K562 (cell line): Measurements from ENCODE around the gene LRRC61. TPM values are rescaled to one million over a fixed set of nuclear protein-coding genes. Genes with fewer than 3 reads are reported as not detected.

Experiments
- E2F3 ChIP-seq: fragments of 250-450 bp; sonication (Bioruptor Pico); IDR thresholded peaks from 2 replicates; pipeline ENCODE4 v1.4.0; 2020; ENCODE audit warnings: mild to moderate bottlenecking
- ESRRA ChIP-seq: fragments of 450-650 bp; IDR thresholded peaks from 2 replicates; pipeline ENCODE4 v1.6.1; 2014; ENCODE audit warnings: low read depth, mild to moderate bottlenecking, moderate library complexity, borderline replicate concordance
- FOS ChIP-seq: IDR thresholded peaks from 3 replicates; pipeline ENCODE4 v1.6.1; 2011; ENCODE audit not compliant: insufficient read length; ENCODE audit errors: extremely low read depth
- HSF4 ChIP-seq: fragments of 250-450 bp; sonication (Bioruptor Pico); IDR thresholded peaks from 2 replicates; pipeline ENCODE4 v2.1.2; 2022; ENCODE audit warnings: mild to moderate bottlenecking, moderate library complexity, borderline replicate concordance
- NCOA4 ChIP-seq: fragments of 450-650 bp; IDR thresholded peaks from 2 replicates; pipeline ENCODE4 v1.6.1; 2018; ENCODE audit warnings: mild to moderate bottlenecking; ENCODE audit not compliant: partially characterized antibody
- NR2C1 ChIP-seq, 2 experiments: fragments of 450-650 bp; IDR thresholded peaks; 2 replicates each; pipeline ENCODE4 v1.6.1; 2017; ENCODE audit warnings: mild to moderate bottlenecking in 2 of 2, antibody characterized with exemption in 1 of 2, inconsistent platforms in 1 of 2, missing compliant biosample characterization in 1 of 2, missing genetic modification characterization in 1 of 2
- OTX1 ChIP-seq: fragments of 450-650 bp; formaldehyde crosslinking; IDR thresholded peaks from 2 replicates; pipeline ENCODE4 v1.4.0; 2022; ENCODE audit warnings: mild to moderate bottlenecking
- RBM34 ChIP-seq: fragments of 200-400 bp; formaldehyde crosslinking; IDR thresholded peaks from 2 replicates; pipeline ENCODE4 v1.6.1; 2018; ENCODE audit warnings: low read length, borderline replicate concordance; ENCODE audit not compliant: insufficient read depth
- SMARCB1 ChIP-seq: IDR thresholded peaks from 2 replicates; pipeline ENCODE4 v1.6.1; 2011; ENCODE audit warnings: improper control_type of control experiment, low read depth; ENCODE audit not compliant: insufficient read length
- SREBF2 ChIP-seq: sonication (generic); formaldehyde crosslinking; IDR thresholded peaks from 2 replicates; pipeline ENCODE4 v1.4.0; 2020; ENCODE audit warnings: mild to moderate bottlenecking, missing genetic modification reagents
- TARDBP ChIP-seq: fragments of 450-650 bp; IDR thresholded peaks from 2 replicates; pipeline ENCODE4 v1.6.1; 2016
- TCF7 ChIP-seq: sonication (generic); IDR thresholded peaks from 2 replicates; pipeline ENCODE4 v1.6.1; 2016; ENCODE audit warnings: antibody characterized with exemption, borderline replicate concordance
- TEAD2 ChIP-seq: fragments of 450-650 bp; IDR thresholded peaks from 2 replicates; pipeline ENCODE4 v1.6.1; 2016; ENCODE audit warnings: missing genetic modification characterization, control low read depth, missing compliant biosample characterization
- ZBTB17 ChIP-seq: fragments of 450-650 bp; formaldehyde crosslinking; IDR thresholded peaks from 2 replicates; pipeline ENCODE4 v1.4.0; 2020; ENCODE audit warnings: mild to moderate bottlenecking
- ZBTB7A ChIP-seq: IDR thresholded peaks from 2 replicates; pipeline ENCODE4 v1.6.1; 2011; ENCODE audit warnings: low read depth, mild to moderate bottlenecking, low read length, moderate library complexity, borderline replicate concordance; ENCODE audit not compliant: control insufficient read depth
- ZNF212 ChIP-seq: fragments of 450-650 bp; formaldehyde crosslinking; IDR thresholded peaks from 2 replicates; pipeline ENCODE4 v1.4.0; 2020; ENCODE audit warnings: mild to moderate bottlenecking
- ZNF282 ChIP-seq: sonication (generic); formaldehyde crosslinking; IDR thresholded peaks from 2 replicates; pipeline ENCODE4 v1.8.1; 2023; ENCODE audit warnings: missing genetic modification reagents
- ZNF586 ChIP-seq: fragments of 450-650 bp; formaldehyde crosslinking; conservative IDR thresholded peaks from 2 replicates; pipeline ENCODE4 v1.4.0; 2020; ENCODE audit warnings: mild to moderate bottlenecking, moderate library complexity
- ZNF696 ChIP-seq: fragments of 250-450 bp; sonication (Bioruptor Pico); conservative IDR thresholded peaks from 2 replicates; pipeline ENCODE4 v1.4.0; 2020; ENCODE audit warnings: mild to moderate bottlenecking, moderate library complexity
- ZNF766 ChIP-seq: fragments of 200-800 bp; sonication (Bioruptor generic); conservative IDR thresholded peaks from 2 replicates; pipeline ENCODE4 v1.6.1; 2016; ENCODE audit warnings: missing genetic modification characterization, missing compliant biosample characterization
- ZSCAN29 ChIP-seq: fragments of 450-650 bp; IDR thresholded peaks from 2 replicates; pipeline ENCODE4 v1.6.1; 2017
- polyA plus RNA-seq, 8 experiments: library from polyadenylated mRNA; depleted of rRNA in 4 of 8; stranded (reverse) in 5 of 8; unstranded in 3 of 8; fragments of >200 nt; fragmentation: Nextera tagmentation in 2 of 8; fragmentation: Illumina TruSeq in 1 of 8; extraction: Ambion mirVana in 2 of 8; extraction: Trizol in 1 of 8; gene quantifications; 2 replicates each; pipeline versions ENCODE4 v1.2.1 to v1.2.3, GENCODE V29; 2011 to 2014; ENCODE audit warnings: inconsistent platforms in 1 of 8, missing spikeins in 1 of 8
- total RNA-seq, 7 experiments: library from RNA; depleted of rRNA in 6 of 7; stranded (reverse); fragments of >200 nt in 6 of 7; fragmentation: Illumina TruSeq in 2 of 7; extraction: Trizol in 2 of 7; gene quantifications; 2 replicates each; pipeline versions ENCODE4 v1.2.1 to v1.2.3, GENCODE V29; 2011 to 2021; ENCODE audit warnings: low replicate concordance in 1 of 7
- TF ChIP-seq, protein P1 (sequence below): conservative IDR thresholded peaks from 2 replicates; pipeline ENCODE4 v1.6.1; 2011; ENCODE audit warnings: low read depth, mild to moderate bottlenecking, low read length; ENCODE audit not compliant: control insufficient read depth
- TF ChIP-seq, protein P2 (sequence below): fragments of 450-650 bp; IDR thresholded peaks from 2 replicates; pipeline ENCODE4 v1.6.1; 2018; ENCODE audit not compliant: partially characterized antibody
- TF ChIP-seq, protein P3 (sequence below): fragments of 250-450 bp; sonication (Bioruptor Pico); IDR thresholded peaks from 2 replicates; pipeline ENCODE4 v1.8.0; 2021; ENCODE audit warnings: moderate library complexity, mild to moderate bottlenecking, inconsistent platforms

The LRRC61 gene
- total and polyA plus RNA-seq, 9 of the 15 experiments (the other 6 are each of a cell fraction or from before 2014, with no cell fraction given): 1.3 to 55.2 (median 35.2) TPM

DNA sequence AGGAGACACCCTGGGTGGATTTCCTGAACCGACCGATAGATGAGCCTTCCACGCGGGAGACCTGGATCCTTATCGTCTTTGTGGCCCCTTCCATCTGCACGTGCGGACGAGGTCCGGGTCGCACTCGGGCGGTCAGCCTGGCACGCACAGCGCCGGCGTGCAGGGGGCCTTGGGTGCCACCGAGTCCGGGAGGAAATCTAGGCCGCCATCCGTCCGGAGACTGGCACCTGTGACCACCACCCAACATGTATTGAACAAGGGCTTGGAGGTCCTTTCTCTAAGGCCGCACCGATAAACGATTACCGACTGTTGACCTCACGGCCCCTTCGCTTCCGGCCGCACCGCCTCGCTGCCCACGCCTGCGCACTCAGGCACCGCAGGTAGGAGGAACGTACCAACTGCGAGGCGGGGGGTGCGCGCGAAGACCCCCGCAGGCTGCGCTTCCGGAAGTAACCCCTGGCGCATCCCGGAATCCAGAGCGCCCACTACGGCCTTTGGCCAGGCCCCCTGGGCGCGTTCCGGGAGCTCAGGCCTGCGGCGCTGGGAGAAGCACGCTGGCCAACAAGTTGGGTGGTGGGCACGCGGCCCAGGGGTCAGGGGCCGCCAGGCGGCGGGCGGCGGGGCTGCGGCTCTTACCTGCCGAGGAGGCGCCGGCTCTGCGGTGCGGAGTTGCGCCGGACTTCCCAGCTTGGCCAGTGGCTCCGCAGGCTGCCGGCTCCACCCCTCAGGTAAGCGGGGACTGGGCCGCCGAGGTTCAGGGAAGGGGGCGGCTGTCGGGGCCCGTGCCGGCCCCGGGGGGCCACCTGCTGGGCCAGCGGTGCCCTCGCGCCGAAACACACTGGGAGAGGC lies at the start of gene LRRC61, which contains the start of gene ACTR3C (continued):
- peak; percentile 90; the same call in 1 of the 2 replicates for TF ChIP-seq E2F3
- TF ChIP-seq FOS: no peak
- TF ChIP-seq NCOA4: peak; percentile 14
- TF ChIP-seq RBM34: peak; percentile 96; the same call in 1 of the 2 replicates
- TF ChIP-seq ZNF586 (CRISPR knock-in tag): no peak; the same call in 1 of the 2 replicates
- TF ChIP-seq ZNF212 (CRISPR knock-in tag): peak; percentile 75; the same call in 1 of the 2 replicates
- TF ChIP-seq ZSCAN29: no peak; the same call in 1 of the 2 replicates
- no peak for TF ChIP-seq ZNF696
- TF ChIP-seq TEAD2 (tag): 0 out of 2 replicates have a peak, but pooled peaks have one; percentile 31
- TF ChIP-seq SMARCB1: peak; percentile 6
- TF ChIP-seq ZBTB7A: peak; percentile 97
- TF ChIP-seq, protein P1, sequence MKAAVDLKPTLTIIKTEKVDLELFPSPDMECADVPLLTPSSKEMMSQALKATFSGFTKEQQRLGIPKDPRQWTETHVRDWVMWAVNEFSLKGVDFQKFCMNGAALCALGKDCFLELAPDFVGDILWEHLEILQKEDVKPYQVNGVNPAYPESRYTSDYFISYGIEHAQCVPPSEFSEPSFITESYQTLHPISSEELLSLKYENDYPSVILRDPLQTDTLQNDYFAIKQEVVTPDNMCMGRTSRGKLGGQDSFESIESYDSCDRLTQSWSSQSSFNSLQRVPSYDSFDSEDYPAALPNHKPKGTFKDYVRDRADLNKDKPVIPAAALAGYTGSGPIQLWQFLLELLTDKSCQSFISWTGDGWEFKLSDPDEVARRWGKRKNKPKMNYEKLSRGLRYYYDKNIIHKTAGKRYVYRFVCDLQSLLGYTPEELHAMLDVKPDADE: peak; percentile 60
- TF ChIP-seq NR2C1 (IDR thresholded peaks at IDR 0.05): peak; percentile 79
- TF ChIP-seq NR2C1 (tag; IDR thresholded peaks at IDR 0.05): peak; percentile 83
- TF ChIP-seq, protein P2, sequence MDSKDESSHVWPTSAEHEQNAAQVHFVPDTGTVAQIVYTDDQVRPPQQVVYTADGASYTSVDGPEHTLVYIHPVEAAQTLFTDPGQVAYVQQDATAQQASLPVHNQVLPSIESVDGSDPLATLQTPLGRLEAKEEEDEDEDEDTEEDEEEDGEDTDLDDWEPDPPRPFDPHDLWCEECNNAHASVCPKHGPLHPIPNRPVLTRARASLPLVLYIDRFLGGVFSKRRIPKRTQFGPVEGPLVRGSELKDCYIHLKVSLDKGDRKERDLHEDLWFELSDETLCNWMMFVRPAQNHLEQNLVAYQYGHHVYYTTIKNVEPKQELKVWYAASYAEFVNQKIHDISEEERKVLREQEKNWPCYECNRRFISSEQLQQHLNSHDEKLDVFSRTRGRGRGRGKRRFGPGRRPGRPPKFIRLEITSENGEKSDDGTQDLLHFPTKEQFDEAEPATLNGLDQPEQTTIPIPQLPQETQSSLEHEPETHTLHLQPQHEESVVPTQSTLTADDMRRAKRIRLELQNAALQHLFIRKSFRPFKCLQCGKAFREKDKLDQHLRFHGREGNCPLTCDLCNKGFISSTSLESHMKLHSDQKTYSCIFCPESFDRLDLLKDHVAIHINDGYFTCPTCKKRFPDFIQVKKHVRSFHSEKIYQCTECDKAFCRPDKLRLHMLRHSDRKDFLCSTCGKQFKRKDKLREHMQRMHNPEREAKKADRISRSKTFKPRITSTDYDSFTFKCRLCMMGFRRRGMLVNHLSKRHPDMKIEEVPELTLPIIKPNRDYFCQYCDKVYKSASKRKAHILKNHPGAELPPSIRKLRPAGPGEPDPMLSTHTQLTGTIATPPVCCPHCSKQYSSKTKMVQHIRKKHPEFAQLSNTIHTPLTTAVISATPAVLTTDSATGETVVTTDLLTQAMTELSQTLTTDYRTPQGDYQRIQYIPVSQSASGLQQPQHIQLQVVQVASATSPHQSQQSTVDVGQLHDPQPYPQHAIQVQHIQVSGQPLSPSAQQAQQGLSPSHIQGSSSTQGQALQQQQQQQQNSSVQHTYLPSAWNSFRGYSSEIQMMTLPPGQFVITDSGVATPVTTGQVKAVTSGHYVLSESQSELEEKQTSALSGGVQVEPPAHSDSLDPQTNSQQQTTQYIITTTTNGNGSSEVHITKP: peak; percentile 99
- peak; percentile 51; the same call in 1 of the 2 replicates for TF ChIP-seq HSF4 (CRISPR knock-in tag)
- no peak; the same call in none of the 2 replicates for TF ChIP-seq ESRRA
- TF ChIP-seq, protein P3, sequence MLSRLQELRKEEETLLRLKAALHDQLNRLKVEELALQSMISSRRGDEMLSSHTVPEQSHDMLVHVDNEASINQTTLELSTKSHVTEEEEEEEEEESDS (CRISPR knock-in tag): no peak
- peak; percentile 93 for TF ChIP-seq ZBTB17
- no peak for TF ChIP-seq SREBF2 (CRISPR knock-in tag)
- peak; percentile 93 for TF ChIP-seq ZNF766 (CRISPR knock-in tag)
- peak; percentile 93 for TF ChIP-seq OTX1 (CRISPR knock-in tag)
- TF ChIP-seq TCF7: peak; percentile 60; the same call in 1 of the 2 replicates
- peak; percentile 56; the same call in 1 of the 2 replicates for TF ChIP-seq TARDBP
- no peak for TF ChIP-seq ZNF282 (CRISPR knock-in tag)
